NCI-H82 treated with DMSO at 0.1 percent for 48 hours (cell line): Measurements from ENCODE around the gene NOTCH2NLA.
"Not testable (repeated sequence)": the region's sequence is repeated elsewhere in the genome, so short reads cannot be mapped to it uniquely, and the experiment has no call there.

ENCODE experiments used
- DNase-seq: peaks from one replicate; lab custom pipeline; 2025; ENCODE audit not compliant: unreplicated experiment; lab: John Stamatoyannopoulos, UW

The NOTCH2NLA gene

GRCh38 chr1:146167740-146168139 is 61.1 kb downstream of the NOTCH2NLA start:
- not testable (repeated sequence) for DNase-seq

DNA sequence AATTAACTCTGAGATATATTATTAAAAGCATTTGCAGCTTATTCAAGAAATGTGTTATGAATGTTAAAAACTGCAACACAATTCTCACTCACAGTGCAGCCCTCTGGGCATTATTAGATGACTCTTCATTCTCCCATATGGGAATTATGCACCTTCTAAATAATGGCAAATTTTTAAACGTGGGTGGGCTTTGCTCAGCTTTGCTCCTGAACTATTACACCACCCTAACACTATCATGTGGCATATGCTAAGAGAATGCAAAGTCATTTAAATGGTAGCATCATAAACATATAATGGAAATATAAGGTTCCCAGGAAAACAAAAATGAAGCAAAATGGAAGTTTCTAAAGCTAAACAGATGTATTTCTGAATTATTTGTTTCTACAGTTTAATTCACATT is 61.5 kb downstream of the NOTCH2NLA start:
- DNase-seq, result not testable (repeated sequence)

GRCh38 chr1:146144465-146144864 is 84.4 kb downstream of the NOTCH2NLA start, which contains the start of gene NBPF10:
Gene NBPF10 (minus strand): TSS chr1:146144804. CDS start chr1:146144769, 35 bp downstream.
- not testable (repeated sequence) for DNase-seq
